Left colon (tissue), 2 donors: ENCODE measurements around the gene SMCHD1. TPM values are rescaled to one million over a fixed set of nuclear protein-coding genes. Genes with fewer than 3 reads are reported as not detected.
A peak's percentile ranks its signal among the peaks of the same experiment; 100 is the strongest.
"Not testable (repeated sequence)": the region's sequence is repeated elsewhere in the genome, so short reads cannot be mapped to it uniquely, and the experiment has no call there.

Experiments
- ATAC-seq: fragments of 200-7000 bp; cut with Tn5 transposase; one replicate; pipeline ENCODE4 v1.9.1; 2020; ENCODE audit warnings: mild to moderate bottlenecking, moderate library complexity
- DNase-seq, 2 donors: peaks; one replicate each; pipeline ENCODE4 v3.0.0-alpha.2; 2020
- intact Hi-C, 2 donors: fragments of 100-400 bp; cut with DNase I in 1 of 2; cut with micrococcal nuclease in 1 of 2; formaldehyde crosslinking; loops; one replicate each; pipeline versions ENCODE4 v1.11.2 to v1.14.0; 2022; cut with DNase I, micrococcal nuclease
- total RNA-seq, 2 donors: library from RNA; stranded (reverse); fragmentation: NEBNext Ultra II Directional; extraction: Animal tissue kit (Norgen Biotek cat#: 25700); gene quantifications; one replicate each; pipeline ENCODE4 v1.2.1, GENCODE V29; 2021
- donor health status: DM: no; HTN: no; CAD: no.
- donor health status: DM: yes; HTN: yes; CAD: no.

Gene SMCHD1
- total RNA-seq, 2 donors from 2014 or later = 46.5 to 62.0 TPM

DNA sequence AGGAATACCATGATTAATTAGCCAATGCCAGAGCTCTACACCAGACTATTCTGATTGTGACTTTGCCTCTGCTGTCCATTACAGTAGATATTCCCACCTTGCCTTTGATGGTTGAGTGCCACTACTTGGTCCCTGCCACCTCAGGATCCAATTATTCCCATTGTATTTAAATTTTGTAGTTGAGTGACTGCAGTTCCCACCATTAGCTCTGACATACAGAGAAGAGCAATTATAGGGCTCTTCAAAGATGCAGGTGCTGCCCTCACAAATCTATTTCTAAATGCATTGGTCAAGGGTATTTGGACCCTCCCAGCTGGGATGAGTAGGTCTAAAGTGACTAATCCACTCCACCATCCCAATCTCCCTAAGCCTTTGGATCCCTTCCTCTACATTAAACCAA lies 181.8 kb downstream of the SMCHD1 start:
- ATAC-seq, intact Hi-C loops, DNase-seq: not testable (repeated sequence)

DNA sequence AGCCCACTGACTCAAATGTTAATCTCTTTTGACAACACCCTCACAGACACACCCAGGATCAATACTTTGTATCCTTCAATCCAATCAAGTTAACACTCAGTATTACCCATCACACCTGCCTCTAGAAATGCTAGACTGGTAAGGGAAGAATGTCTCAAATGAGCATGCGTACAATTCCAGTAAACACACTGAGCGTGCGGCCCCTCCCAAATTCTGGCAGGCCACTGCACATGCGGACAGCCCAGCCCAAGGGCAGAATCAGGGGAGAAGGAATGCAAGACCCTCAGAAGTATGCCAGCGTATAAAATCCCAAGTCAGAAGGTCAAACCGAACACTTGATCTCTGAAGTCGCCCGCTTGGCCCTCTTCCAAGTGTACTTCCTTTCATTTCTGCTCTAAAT lies 183.7 kb downstream of the SMCHD1 start:
- ATAC-seq (no peak), DNase-seq (no peak)
- intact Hi-C loops = no loop called here

DNA sequence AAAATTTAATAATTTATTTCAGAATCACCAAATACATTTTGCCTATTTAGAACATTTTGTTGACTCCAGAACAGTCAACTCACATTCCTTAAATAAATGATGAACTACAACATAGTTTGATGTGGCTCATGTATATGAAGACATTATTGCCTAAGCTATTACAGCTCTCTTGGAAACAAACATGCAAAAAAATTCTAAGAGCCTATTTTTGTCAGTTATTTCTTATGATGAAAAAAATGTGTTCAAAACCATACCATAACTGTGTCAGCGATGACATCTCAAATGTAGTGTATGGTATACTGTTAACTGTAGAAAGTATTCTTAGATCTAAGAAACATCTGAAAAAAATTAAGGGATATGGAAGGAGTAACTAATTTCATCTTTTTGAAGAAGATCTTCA lies 185.0 kb downstream of the SMCHD1 start:
- DNase-seq (no peak), ATAC-seq (no peak)
- intact Hi-C loops = no loop called here

DNA sequence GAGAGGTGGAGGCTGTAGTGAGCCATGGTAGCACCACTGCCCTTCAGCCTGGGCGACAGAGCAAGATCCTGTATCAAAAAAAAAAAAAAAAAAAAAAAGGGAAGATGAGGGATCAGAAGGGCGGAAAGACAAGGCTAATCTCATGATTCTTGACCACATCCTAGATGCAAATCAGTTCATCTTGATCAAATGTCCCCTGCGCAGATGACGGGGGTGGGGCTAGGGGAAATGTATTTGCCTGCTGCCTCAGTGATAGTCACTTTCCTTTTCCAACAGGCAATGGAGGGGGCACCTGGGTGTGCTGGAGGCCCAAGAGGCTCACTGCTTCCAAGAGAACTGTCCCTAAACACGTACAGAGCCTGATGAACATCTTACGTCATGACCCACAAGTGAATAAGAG lies 187.6 kb downstream of the SMCHD1 start:
- intact Hi-C loops = no loop called here
- no peak for ATAC-seq
- peak in 1 of 2 donors; percentile 18 for DNase-seq

DNA sequence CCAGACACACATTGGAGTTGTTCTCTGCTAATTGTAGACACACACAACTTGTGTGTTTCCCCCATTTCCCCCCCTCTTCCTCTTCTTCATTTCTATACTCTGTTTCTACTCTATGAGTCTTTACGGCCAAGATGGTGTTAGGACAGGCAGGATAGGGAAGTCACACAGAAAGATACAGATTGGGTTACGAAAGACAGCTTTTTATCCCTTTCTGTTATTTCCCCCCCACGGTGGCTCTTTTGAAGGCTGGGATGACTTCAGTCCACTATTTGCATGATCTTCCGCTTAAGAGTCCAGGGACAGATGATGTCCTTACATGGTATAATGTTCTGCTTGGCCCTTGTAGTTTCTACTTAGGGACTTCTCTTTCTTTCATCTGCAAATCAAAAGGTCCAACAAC lies 189.6 kb downstream of the SMCHD1 start:
- ATAC-seq (no peak), DNase-seq (no peak)
- intact Hi-C loops = no loop called here

DNA sequence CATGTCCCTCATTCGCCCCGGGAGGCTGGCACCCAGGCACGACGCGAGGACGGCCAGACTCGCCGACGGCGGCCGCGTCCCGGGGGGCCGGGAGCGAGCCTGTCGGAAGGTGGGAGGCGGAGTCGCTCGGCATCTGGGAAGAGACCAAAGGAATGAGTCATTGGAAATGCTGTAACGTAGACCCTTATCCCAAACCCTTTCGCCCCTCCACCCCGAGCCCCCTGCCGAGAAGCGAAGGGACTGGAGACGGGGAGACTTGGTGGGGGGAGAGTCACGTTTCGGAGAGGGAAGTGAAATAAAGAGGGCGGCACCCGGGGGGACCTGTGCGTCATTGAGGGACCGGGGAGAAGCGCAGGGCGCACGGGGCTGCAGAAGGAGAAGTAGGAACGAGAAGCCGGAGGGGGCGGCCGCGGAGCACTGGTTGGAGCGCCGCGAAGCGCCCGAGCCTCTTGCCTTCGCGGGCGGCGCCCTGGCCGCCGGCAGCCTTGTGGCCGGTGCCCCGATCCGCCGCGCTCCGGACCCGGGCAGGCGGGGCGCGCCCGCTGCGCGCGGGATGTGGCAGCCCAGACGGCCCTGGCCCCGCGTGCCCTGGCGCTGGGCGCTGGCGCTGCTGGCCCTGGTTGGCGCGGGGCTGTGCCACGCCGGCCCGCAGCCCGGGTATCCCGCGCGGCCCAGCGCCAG lies 191.2 kb downstream of the SMCHD1 start, which contains the start of gene EMILIN2:
Gene EMILIN2, plus strand, starts transcription at position 371 of the 681 bp plus-strand sequence. Its CDS starts 183 bp downstream, at position 554.
- intact Hi-C loops = no loop called here
- DNase-seq = peak; percentile 66 to 67
- peak; percentile 55 for ATAC-seq

DNA sequence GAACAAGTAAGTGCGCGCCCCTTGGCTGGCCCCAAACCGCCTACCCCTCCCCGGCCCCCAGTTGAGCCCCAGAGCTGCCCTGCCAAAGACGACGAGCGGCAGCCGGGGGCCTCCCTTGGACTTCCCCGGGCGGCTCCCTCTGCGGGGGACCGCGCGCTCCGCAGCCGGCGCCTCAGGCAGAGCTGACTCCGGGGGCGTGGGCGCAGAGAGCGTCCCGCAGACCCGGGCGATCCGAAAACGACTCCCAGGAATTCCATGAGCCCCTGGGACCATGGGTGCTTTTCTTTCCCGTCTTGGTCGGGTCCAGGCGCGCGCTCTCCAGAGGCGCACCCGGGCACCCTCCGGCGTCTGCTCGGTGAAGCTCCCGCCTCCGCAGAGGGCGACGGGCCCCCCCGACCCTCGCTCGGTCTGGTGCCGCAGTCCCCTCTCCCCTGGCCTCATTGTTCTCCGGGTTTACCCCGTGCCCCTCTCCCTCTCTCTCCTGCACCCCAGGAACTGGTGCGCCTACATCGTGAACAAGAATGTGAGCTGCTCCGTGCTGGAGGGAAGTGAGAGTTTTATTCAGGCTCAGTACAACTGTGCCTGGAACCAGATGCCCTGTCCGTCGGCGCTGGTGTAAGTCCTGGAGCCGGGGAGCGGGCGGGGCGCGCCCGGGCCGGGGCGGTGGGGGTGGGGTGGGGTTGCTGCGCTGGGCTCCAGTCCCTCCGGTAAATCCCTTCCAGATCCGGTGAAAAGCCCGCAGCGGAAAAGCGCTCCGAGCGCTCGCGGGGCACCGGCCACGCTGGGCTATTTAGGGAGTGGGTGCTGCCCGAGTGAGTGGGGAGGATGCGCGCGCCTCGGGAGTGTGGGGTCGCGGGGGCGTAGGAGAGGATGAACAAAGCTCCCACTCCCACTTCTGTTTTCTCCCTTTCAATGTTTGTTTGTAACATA lies 192.1 kb downstream of the SMCHD1 start:
- intact Hi-C loops = no loop called here
- ATAC-seq (peak; percentile 23), DNase-seq (peak in 1 of 2 donors; percentile 20)

DNA sequence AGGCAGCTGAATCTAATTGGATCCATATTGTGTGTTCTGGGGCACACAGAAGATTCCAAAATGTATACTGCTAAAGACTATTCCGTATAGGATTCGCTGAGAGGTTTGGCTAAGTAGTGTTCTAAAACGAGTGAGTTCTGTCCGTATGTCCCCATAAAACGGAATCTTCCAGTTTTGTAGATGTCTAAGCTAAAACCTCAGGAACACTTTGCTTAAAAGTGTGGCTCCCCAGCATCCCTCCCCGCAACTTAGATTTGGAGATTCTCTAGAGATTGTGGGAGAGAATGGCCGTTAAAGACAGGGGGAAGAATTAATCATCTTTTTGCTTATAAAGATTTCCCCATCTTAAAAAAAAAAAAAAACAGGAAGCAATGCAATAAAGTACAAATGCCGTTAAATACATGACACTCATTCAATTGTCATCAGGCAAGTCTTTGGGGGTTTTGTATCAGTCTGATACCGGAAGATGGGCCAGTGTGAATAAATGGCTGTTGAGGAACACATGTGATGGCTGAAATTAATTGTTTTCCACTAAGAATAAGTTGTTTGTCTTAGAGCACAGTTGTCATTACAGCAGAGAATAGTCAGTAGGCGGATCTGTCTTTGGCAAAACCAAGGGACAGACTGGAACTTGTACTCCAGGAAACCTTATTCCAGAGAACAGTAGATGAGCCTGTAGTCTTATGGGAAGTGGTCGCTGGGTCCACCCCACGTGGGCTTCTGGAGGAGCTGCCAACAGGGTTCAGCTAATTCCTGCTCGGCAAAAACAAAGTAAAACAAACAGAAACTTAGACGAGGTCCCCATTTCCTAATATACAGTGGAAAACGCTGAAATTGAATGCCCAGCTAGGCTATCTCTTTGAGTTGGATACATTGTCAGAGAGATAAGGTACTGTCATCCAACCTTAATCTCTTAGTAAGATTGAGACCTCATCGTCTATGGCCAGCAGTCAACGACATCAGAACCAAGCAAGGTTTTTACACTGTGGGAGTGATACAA lies 193.0 kb downstream of the SMCHD1 start:
- no peak for ATAC-seq
- intact Hi-C loops = no loop called here
- DNase-seq = no peak

DNA sequence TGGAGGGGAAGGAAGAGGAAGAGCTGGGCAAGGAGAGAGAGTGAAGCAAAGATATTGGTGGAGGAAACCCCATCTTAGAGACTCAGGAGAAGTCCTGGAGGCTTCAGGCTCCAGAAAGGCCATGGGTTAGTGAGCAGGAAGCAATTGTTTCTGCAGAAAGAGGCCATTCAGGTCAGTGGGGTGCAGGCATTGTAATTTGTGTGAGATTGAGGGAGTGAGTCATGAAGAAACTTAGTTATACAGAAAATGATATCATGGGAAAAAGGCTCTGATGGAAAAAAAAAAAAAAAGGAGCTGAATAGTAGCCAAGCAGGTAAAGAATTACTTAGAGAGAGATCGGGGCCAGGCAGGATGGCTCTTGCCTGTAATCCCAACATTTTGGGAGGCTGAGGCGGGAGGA lies 195.3 kb downstream of the SMCHD1 start:
- intact Hi-C loops = no loop called here
- DNase-seq (no peak), ATAC-seq (no peak)

DNA sequence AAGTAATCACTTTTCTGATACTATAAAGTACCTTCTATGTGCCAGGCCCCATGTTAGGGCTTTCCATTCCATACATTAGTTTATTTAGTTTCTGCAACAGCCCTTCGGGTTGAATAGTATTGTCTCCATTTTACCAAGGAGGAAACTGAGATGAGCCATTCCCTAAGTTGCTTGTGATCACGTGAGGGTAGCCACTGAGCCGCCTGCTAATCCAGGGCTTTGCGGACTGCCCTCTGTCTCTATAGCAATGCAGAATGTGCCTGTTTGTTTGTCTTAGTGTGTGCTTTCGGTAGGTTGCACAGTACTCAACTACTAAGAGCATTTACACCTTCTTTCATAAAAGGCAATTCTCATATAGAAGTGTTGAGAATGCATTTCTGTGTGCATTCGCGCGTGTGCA lies 196.2 kb downstream of the SMCHD1 start:
- intact Hi-C loops = no loop called here
- DNase-seq = no peak
- no peak for ATAC-seq

DNA sequence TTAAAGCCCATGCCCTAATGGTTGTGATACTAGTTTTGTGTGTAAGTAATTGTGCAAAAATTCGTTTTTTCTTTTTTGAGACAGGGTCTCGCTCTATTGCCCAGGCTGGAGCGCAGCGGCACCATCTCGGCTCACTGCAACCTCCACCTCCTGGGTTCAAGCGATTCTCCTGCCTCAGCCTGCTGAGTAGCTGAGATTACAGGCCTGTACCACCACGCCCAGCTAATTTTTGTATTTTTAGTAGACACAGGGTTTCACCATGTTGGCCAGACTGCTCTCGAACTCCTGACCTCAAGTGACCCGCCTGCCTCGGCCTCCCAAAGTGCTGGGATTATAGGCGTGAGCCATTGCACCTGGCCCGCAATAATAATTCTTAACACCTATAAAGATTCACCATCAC lies 196.9 kb downstream of the SMCHD1 start:
- DNase-seq, intact Hi-C loops, ATAC-seq: not testable (repeated sequence)

DNA sequence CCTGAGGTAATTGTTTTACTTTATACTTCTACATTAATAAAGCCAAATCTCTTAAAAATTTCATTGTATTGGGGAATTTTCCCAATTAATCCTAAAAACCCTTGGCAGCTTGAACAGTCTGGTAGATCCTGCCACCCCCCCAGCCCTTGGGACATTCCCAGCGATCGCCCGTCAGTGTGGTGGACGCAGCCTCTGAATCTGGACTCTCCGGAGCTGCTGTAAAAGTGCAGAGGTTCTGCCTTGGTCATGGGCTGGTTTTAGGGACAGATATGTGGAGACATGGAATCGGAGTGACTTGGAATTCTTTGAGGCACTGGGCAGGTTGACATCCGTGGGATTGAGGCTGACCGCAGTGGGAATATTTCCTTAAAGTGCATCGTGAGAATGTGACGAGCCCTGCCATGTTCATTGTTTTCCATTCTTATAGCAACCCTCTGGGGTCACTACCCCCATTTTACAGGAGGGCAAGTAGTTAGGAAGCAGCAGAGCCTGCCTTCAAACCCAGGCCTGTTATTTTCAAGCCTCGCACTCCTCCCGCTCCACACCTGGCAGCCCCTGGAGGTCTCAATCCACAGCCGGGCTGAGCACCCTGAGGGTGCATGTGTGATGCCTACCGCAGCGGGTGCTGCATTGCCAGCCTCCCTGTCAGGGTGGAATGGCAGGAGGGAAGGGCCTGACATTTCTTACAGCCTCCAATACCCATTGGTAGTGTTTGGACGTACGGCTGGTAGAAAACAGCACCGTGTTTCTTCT lies 197.8 kb downstream of the SMCHD1 start:
- intact Hi-C loops = no loop called here
- ATAC-seq (no peak), DNase-seq (no peak)

DNA sequence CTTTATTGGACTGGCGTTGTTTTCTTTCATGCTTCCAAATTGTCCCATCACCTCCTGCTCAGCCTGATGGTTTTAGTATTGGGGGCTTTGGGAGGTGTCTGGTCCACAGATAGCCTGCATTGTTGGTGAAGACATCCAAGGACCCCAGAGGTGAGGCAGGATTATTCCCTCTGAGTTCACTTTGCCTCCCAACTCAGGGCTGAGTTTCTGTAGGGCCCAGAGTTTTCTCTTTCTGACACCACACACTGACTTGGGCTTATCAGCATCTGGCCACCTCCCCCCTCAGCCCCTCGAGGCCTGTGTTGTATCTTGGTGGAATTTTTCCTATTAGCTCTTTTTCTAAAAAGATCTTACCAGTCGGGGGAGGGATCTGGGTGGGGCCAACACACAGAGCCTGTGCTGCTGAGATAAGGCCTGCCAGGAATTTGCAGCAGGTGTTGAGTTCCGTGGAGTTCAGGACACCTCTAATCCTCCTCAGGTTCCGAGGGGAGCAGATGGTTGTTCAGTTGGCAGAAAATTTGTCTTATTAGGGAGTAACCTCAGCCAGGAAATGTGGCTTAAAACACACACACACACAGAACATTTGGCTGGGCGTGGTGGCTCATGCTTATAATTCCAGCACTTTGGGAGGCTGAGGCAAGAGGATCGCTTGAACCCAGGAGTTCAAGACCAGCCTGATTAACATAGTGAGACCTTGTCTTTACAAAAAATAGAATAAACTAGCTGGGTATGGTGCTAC lies 198.6 kb downstream of the SMCHD1 start:
- intact Hi-C loops = no loop called here
- ATAC-seq (no peak), DNase-seq (no peak)

Other genes starting within 250 kb of the SMCHD1 start
- gene METTL4, start 84.2 kb upstream of the SMCHD1 start, total RNA-seq = 10 to 100 TPM in 1 of 2 donors, 1 to 10 TPM in 1; 9.1 to 11.4 TPM
- gene NDC80, start 84.2 kb upstream of the SMCHD1 start, total RNA-seq = 1 to 10 TPM; 3.2 to 5.8 TPM
- gene EMILIN2, start 191.3 kb downstream of the SMCHD1 start, total RNA-seq = 10 to 100 TPM; 16.3 to 18.1 TPM